ENCODE results near the gene CDYL. TPM values are rescaled to one million over a fixed set of nuclear protein-coding genes. Genes with fewer than 3 reads are reported as not detected.

The CDYL gene
- total RNA-seq, 3 donors from 2014 or later: 58.9 to 74.9 (median 71.9) TPM

GRCh38 chr6:4743062-4743461, 33.1 kb upstream of the CDYL start:
- DNase-seq: no peak
- no peaks in the 10 kb centered on the region for H3K9me3 ChIP-seq
- no peaks in the 10 kb centered on the region for H3K4me1 ChIP-seq (ENCODE audit: low read depth)
- no peaks in the 10 kb centered on the region for H3K36me3 ChIP-seq (ENCODE audit: low read depth)
- no peak for TF ChIP-seq CTCF (IDR thresholded peaks at IDR 0.05)
- ATAC-seq: no peak
- intact Hi-C loops (cut with DNase I, micrococcal nuclease): no loop called here
- H3K4me3 ChIP-seq: no peak overlapping the region

DNA sequence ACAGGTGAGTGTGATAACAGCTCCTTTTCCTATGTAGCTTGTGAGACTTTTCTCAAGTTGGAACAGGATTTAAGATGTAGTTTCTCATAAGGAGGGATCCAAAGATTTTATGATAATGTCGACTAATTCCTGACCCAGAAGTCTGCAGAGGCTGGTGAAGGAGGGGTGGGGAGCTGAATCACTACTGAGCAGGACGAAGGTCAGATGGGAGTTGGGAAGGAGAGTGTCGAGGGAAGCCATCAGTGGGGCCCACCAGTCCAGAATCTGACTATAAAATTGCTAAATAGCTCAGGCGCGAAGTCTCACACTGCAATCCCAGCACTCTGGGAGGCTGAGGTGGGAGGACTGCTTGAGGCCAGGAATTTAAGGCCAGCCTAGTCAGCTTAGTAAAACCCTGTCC, 32.3 kb upstream of the CDYL start:
- Histone ChIP-seq H3K4me3 (no peak overlapping the region), H3K9me3 (no peaks in the 10 kb centered on the region), H3K4me1 (ENCODE audit: low read depth) (no peaks in the 10 kb centered on the region), H3K36me3 (ENCODE audit: low read depth) (no peaks in the 10 kb centered on the region)
- no peak for TF ChIP-seq CTCF (IDR thresholded peaks at IDR 0.05)
- no peak for DNase-seq
- intact Hi-C loops (cut with DNase I, micrococcal nuclease): no loop called here
- ATAC-seq: no peak

GRCh38 chr6:4747588-4747987, 28.6 kb upstream of the CDYL start:
- no peaks in the 10 kb centered on the region for H3K9me3 ChIP-seq
- DNase-seq: no peak
- no peak overlapping the region for H3K4me3 ChIP-seq
- no peak for TF ChIP-seq CTCF (IDR thresholded peaks at IDR 0.05)
- intact Hi-C loops (cut with DNase I, micrococcal nuclease): no loop called here
- no peaks in the 10 kb centered on the region for H3K36me3 ChIP-seq (ENCODE audit: low read depth)
- no peak for ATAC-seq
- H3K4me1 ChIP-seq (ENCODE audit: low read depth): no peaks in the 10 kb centered on the region

GRCh38 chr6:4751823-4752464, 24.3 kb upstream of the CDYL start:
- no peaks in the 10 kb centered on the region for H3K4me1 ChIP-seq (ENCODE audit: low read depth)
- intact Hi-C loops (cut with DNase I, micrococcal nuclease): no loop called here
- no peak for DNase-seq
- TF ChIP-seq CTCF (IDR thresholded peaks at IDR 0.05): no peak
- H3K36me3 ChIP-seq (ENCODE audit: low read depth): no peaks in the 10 kb centered on the region
- no peaks in the 10 kb centered on the region for H3K9me3 ChIP-seq
- no peak for ATAC-seq
- H3K4me3 ChIP-seq: no peak overlapping the region

DNA sequence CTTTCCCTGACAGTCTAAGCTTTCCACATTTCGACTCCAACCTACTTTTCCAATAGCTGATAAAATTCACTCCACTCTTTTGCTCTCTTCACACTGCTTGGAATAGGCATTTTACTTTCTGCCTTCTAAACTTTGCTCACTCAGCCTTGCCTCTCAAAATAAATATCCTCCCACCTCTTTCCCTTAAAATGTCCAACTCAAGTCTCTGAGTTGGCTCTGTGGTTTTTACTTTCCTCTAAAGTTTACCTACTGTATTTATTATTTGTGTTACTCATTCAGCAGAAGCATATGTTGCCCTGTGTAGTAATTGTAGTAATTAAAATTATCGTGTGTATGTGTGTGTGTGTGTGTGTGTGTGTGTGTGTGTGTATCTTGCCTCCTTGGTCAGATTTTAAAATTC, 20.0 kb upstream of the CDYL start:
- ATAC-seq (no peak), DNase-seq (no peak)
- Histone ChIP-seq H3K4me3 (no peak overlapping the region), H3K4me1 (ENCODE audit: low read depth) (no peaks in the 10 kb centered on the region), H3K36me3 (ENCODE audit: low read depth) (no peaks in the 10 kb centered on the region), H3K9me3 (no peaks in the 10 kb centered on the region)
- intact Hi-C loops (cut with DNase I, micrococcal nuclease): no loop called here
- no peak for TF ChIP-seq CTCF (IDR thresholded peaks at IDR 0.05)

GRCh38 chr6:4759997-4760396, 16.2 kb upstream of the CDYL start:
- Histone ChIP-seq H3K4me1 (ENCODE audit: low read depth) (no peaks in the 10 kb centered on the region), H3K4me3 (no peak overlapping the region), H3K9me3 (peaks cover 4% of the 10 kb centered on the region), H3K36me3 (ENCODE audit: low read depth) (no peaks in the 10 kb centered on the region)
- no peak for TF ChIP-seq CTCF (IDR thresholded peaks at IDR 0.05)
- intact Hi-C loops (cut with DNase I, micrococcal nuclease): no loop called here
- ATAC-seq: no peak
- DNase-seq: no peak
